SHP77 (cell line): ENCODE measurements around the gene ANKRD39.
"Not testable (repeated sequence)": the region's sequence is repeated elsewhere in the genome, so short reads cannot be mapped to it uniquely, and the experiment has no call there.

Experiments
- DNase-seq, 2 experiments: peaks; one replicate each; lab custom pipeline; 2025; lab: John Stamatoyannopoulos, UW

ANKRD39 gene

GRCh38 chr2:96857667-96858372 is at the start of gene ANKRD39:
TSS of gene ANKRD39 (minus strand) at chr2:96858016. CDS start at chr2:96857987, 29 bp downstream.
- peak; percentile 92 to 95 for DNase-seq

GRCh38 chr2:96906729-96907114 is 48.9 kb upstream of the ANKRD39 start:
- DNase-seq, result no peak

GRCh38 chr2:96903815-96904214 is 46.0 kb upstream of the ANKRD39 start:
- DNase-seq, result no peak

GRCh38 chr2:96903318-96903717 is 45.5 kb upstream of the ANKRD39 start:
- no peak for DNase-seq

- no peak for DNase-seq
These were observed 42.4 kb upstream of the ANKRD39 start for GRCh38 chr2:96900237-96900636.

GRCh38 chr2:96899413-96899741 is 41.6 kb upstream of the ANKRD39 start:
- DNase-seq, result no peak

- DNase-seq, result no peak
These were observed 41.0 kb upstream of the ANKRD39 start for GRCh38 chr2:96898641-96899412.

GRCh38 chr2:96898135-96898505 is 40.3 kb upstream of the ANKRD39 start:
- DNase-seq, result no peak

- no peak for DNase-seq
These were observed 39.8 kb upstream of the ANKRD39 start for GRCh38 chr2:96897491-96898134.

- DNase-seq, result peak; percentile 79 to 82
These were observed 38.2 kb upstream of the ANKRD39 start for GRCh38 chr2:96895746-96896651.

- no peak for DNase-seq
These were observed 37.4 kb upstream of the ANKRD39 start for GRCh38 chr2:96895032-96895745.

GRCh38 chr2:96894151-96894531 is 36.3 kb upstream of the ANKRD39 start:
- no peak for DNase-seq

GRCh38 chr2:96893289-96894150 is 35.7 kb upstream of the ANKRD39 start:
- DNase-seq, result no peak

GRCh38 chr2:96891591-96892333 is 33.9 kb upstream of the ANKRD39 start:
- no peak for DNase-seq

- no peak for DNase-seq
These were observed 33.0 kb upstream of the ANKRD39 start for GRCh38 chr2:96890726-96891385.

- no peak for DNase-seq
These were observed 32.4 kb upstream of the ANKRD39 start for GRCh38 chr2:96890252-96890651.

- DNase-seq, result not testable (repeated sequence)
These were observed 31.7 kb upstream of the ANKRD39 start for GRCh38 chr2:96889502-96889901.

GRCh38 chr2:96888072-96889011 is 30.5 kb upstream of the ANKRD39 start:
- peak in 1 of 2 experiments; percentile 21 for DNase-seq
